DND-41 (cell line): ENCODE measurements around the gene ADGB.
"Not testable (repeated sequence)": the region's sequence is repeated elsewhere in the genome, so short reads cannot be mapped to it uniquely, and the experiment has no call there.

Experiments used
- ATAC-seq: fragments of 200-7000 bp; cut with Tn5 transposase; 3 replicates; pipeline ENCODE4 v1.9.1; 2021; ENCODE audit warnings: low read depth; ENCODE audit not compliant: insufficient read depth
- DNase-seq: peaks from one replicate; pipeline ENCODE4 v3.0.0-alpha.2; 2020
- H2AFZ ChIP-seq: 2 replicates; pipeline ENCODE4 v1.6.0; 2012; ENCODE audit warnings: low read depth, low read length
- H3K27ac ChIP-seq: 2 replicates; pipeline ENCODE4 v1.5.1; 2012; ENCODE audit warnings: low read length, inconsistent platforms
- H3K27me3 ChIP-seq: fragments of 200-600 bp; sonication (generic); 2 replicates; pipeline ENCODE4 v1.6.0; 2012; ENCODE audit warnings: low read length, mild to moderate bottlenecking, inconsistent platforms; ENCODE audit not compliant: insufficient read depth, poor library complexity
- H3K36me3 ChIP-seq: 2 replicates; pipeline ENCODE4 v1.5.1; 2012; ENCODE audit warnings: low read length, inconsistent platforms; ENCODE audit not compliant: insufficient read depth
- H3K4me1 ChIP-seq: 2 replicates; pipeline ENCODE4 v1.5.1; 2012; ENCODE audit warnings: mild to moderate bottlenecking, low read length; ENCODE audit not compliant: insufficient read depth
- H3K4me2 ChIP-seq: 2 replicates; pipeline ENCODE4 v1.6.0; 2012; ENCODE audit warnings: mild to moderate bottlenecking, moderate library complexity, low read length, inconsistent platforms; ENCODE audit not compliant: insufficient read depth
- H3K4me3 ChIP-seq, 2 experiments: fragments of 200-600 bp in 1 of 2; shearing (Covaris generic) in 1 of 2; 2 replicates each; pipeline ENCODE4 v1.5.1; 2012 to 2016; ENCODE audit warnings: inconsistent platforms in 2 of 2, low read length in 2 of 2, mild to moderate bottlenecking in 2 of 2, low read depth in 1 of 2, moderate library complexity in 1 of 2
- H3K79me2 ChIP-seq: 2 replicates; pipeline ENCODE4 v1.6.0; 2012; ENCODE audit warnings: low read length, inconsistent platforms; ENCODE audit not compliant: insufficient read depth
- H3K9ac ChIP-seq: 2 replicates; pipeline ENCODE4 v1.6.0; 2012; ENCODE audit warnings: low read depth, mild to moderate bottlenecking, inconsistent platforms, low read length, moderate library complexity
- H3K9me3 ChIP-seq: 2 replicates; pipeline ENCODE4 v1.5.1; 2012; ENCODE audit warnings: low read length, moderate library complexity, mild to moderate bottlenecking, inconsistent platforms; ENCODE audit not compliant: insufficient read depth, severe bottlenecking
- H4K20me1 ChIP-seq: 2 replicates; pipeline ENCODE4 v1.6.0; 2012; ENCODE audit warnings: low read length; ENCODE audit not compliant: insufficient read depth
- EZH2 ChIP-seq: IDR thresholded peaks from 3 replicates; pipeline ENCODE4 v1.6.1; 2012; ENCODE audit warnings: borderline replicate concordance, low read depth, mild to moderate bottlenecking, moderate library complexity, low read length, inconsistent platforms; ENCODE audit not compliant: severe bottlenecking
- TF ChIP-seq, protein P1 (sequence below): IDR thresholded peaks from 2 replicates; pipeline ENCODE4 v1.5.1; 2012; ENCODE audit warnings: borderline replicate concordance, low read length, moderate library complexity, mild to moderate bottlenecking; ENCODE audit not compliant: poor library complexity, severe bottlenecking; ENCODE audit errors: extremely low read depth

Gene ADGB

GRCh38 chr6:146813554-146813953 lies 214.8 kb downstream of the ADGB start:
- Histone ChIP-seq H3K27me3 (no peaks in the 10 kb centered on the region), H3K9me3 (no peaks in the 10 kb centered on the region), H3K4me1 (no peaks in the 10 kb centered on the region), H3K4me3 (no peak overlapping the region), H3K27ac (no peak overlapping the region), H3K9ac (no peak overlapping the region), H3K36me3 (no peaks in the 10 kb centered on the region), H2AFZ (no peak overlapping the region), H3K4me2 (no peak overlapping the region), H3K79me2 (no peaks in the 10 kb centered on the region), H4K20me1 (no peaks in the 10 kb centered on the region)
- DNase-seq, result no peak
- TF ChIP-seq, protein P1, sequence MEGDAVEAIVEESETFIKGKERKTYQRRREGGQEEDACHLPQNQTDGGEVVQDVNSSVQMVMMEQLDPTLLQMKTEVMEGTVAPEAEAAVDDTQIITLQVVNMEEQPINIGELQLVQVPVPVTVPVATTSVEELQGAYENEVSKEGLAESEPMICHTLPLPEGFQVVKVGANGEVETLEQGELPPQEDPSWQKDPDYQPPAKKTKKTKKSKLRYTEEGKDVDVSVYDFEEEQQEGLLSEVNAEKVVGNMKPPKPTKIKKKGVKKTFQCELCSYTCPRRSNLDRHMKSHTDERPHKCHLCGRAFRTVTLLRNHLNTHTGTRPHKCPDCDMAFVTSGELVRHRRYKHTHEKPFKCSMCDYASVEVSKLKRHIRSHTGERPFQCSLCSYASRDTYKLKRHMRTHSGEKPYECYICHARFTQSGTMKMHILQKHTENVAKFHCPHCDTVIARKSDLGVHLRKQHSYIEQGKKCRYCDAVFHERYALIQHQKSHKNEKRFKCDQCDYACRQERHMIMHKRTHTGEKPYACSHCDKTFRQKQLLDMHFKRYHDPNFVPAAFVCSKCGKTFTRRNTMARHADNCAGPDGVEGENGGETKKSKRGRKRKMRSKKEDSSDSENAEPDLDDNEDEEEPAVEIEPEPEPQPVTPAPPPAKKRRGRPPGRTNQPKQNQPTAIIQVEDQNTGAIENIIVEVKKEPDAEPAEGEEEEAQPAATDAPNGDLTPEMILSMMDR, result no peak
- TF ChIP-seq EZH2, result no peak
- ATAC-seq, result no peak

DNA sequence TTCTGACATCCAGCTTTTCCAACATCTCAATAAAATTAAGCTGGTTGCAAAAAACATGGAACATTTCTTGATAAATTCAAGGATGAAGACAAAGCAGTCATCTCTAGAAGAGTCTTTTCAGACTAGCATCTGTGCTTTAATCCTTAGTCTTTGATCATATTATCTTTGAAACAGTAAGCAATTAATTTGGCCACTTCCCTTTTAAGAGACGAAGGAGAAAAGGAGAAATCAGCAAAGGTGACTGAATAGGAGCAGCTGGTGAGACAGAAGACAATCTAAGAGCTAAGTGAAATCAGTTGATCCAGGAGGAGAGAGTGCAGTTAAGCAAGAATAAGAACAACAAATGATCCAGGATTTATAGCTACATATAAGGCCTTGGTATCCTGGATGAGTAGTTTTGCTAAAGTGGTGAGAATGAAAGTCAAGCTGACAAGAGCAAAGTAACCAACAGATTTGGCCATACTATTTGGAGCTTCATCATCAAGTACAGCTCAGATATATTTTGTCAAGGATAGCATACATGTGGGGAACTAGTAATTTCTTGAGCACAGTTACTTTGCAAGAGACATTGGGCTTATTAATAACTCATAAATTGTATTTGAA lies 215.5 kb downstream of the ADGB start:
- no peaks in the 10 kb centered on the region for H3K36me3 ChIP-seq
- no peaks in the 10 kb centered on the region for H3K79me2 ChIP-seq
- no peak for DNase-seq
- ATAC-seq, result no peak
- no peak overlapping the region for H3K4me3 ChIP-seq
- no peak overlapping the region for H2AFZ ChIP-seq
- no peaks in the 10 kb centered on the region for H3K9me3 ChIP-seq
- H3K9ac ChIP-seq, result no peak overlapping the region
- H4K20me1 ChIP-seq, result no peaks in the 10 kb centered on the region
- H3K4me1 ChIP-seq, result no peaks in the 10 kb centered on the region
- H3K27ac ChIP-seq, result no peak overlapping the region
- no peaks in the 10 kb centered on the region for H3K27me3 ChIP-seq
- H3K4me2 ChIP-seq, result no peak overlapping the region
- TF ChIP-seq EZH2, result no peak
- TF ChIP-seq, protein P1, result no peak

- not testable (repeated sequence) for H3K9ac ChIP-seq, H3K27me3 ChIP-seq, H3K9me3 ChIP-seq, H3K79me2 ChIP-seq, DNase-seq, H3K36me3 ChIP-seq, H3K4me2 ChIP-seq, H3K4me3 ChIP-seq, H4K20me1 ChIP-seq, H3K27ac ChIP-seq, ATAC-seq, H2AFZ ChIP-seq, H3K4me1 ChIP-seq
Observed at GRCh38 chr6:146815511-146816462, 217.0 kb downstream of the ADGB start.

GRCh38 chr6:146819596-146820320 lies 221.0 kb downstream of the ADGB start:
- no peak overlapping the region for H3K4me3 ChIP-seq
- H2AFZ ChIP-seq, result no peak overlapping the region
- no peaks in the 10 kb centered on the region for H4K20me1 ChIP-seq
- no peak overlapping the region for H3K4me2 ChIP-seq
- H3K9ac ChIP-seq, result no peak overlapping the region
- no peaks in the 10 kb centered on the region for H3K79me2 ChIP-seq
- H3K36me3 ChIP-seq, result no peaks in the 10 kb centered on the region
- H3K9me3 ChIP-seq, result no peaks in the 10 kb centered on the region
- TF ChIP-seq EZH2, result no peak
- TF ChIP-seq, protein P1, result no peak
- H3K4me1 ChIP-seq, result no peaks in the 10 kb centered on the region
- ATAC-seq (no peak), DNase-seq (no peak)
- no peak overlapping the region for H3K27ac ChIP-seq
- H3K27me3 ChIP-seq, result no peaks in the 10 kb centered on the region
